Right lobe of liver (tissue), 4 donors: Measurements from ENCODE around the gene BCR.
"Not testable (repeated sequence)": the region's sequence is repeated elsewhere in the genome, so short reads cannot be mapped to it uniquely, and the experiment has no call there.

Experiments used
- CTCF ChIP-seq, 4 donors: fragments of 200-600 bp in 3 of 4; fragments of 450-650 bp in 1 of 4; IDR thresholded peaks; one replicate each; pipeline versions ENCODE4 v1.5.1 to v1.8.0; 2016 to 2022; ENCODE audit warnings: antibody characterized with exemption in 4 of 4, mild to moderate bottlenecking in 2 of 4
- POLR2A ChIP-seq: fragments of 450-650 bp; IDR thresholded peaks from one replicate; pipeline ENCODE4 v1.6.1; 2017; ENCODE audit warnings: antibody characterized with exemption, mild to moderate bottlenecking
- donor health status: DM: no; HTN: no; CAD: no.
- donor health status: DM: no; HTN: no; CAD: no.
- donor health status: DM: no; HTN: yes; CAD: no.

- TF ChIP-seq CTCF (IDR thresholded peaks at IDR 0.05); POLR2A: not testable (repeated sequence)
Observed at GRCh38 chr22:23323960-23324688, 143.8 kb downstream of the BCR start.
